Measurements from ENCODE around the gene SENP1. TPM values are rescaled to one million over a fixed set of nuclear protein-coding genes. Genes with fewer than 3 reads are reported as not detected.

Gene SENP1
- polyA plus RNA-seq, 2 donors: 2.7 to 3.9 TPM

- no peaks in the 10 kb centered on the region for H3K27me3 ChIP-seq (ENCODE audit: control insufficient read depth in 1 of 2, insufficient read depth in 2 of 2, low read length in 2 of 2)
- H3K4me3 ChIP-seq (ENCODE audit: low read depth in 1 of 2, low read length in 2 of 2): no peak overlapping the region
- H3K36me3 ChIP-seq (ENCODE audit: control insufficient read depth in 2 of 2, insufficient read depth in 2 of 2, low read length in 1 of 2): peaks cover 14 to 15% of the 10 kb centered on the region in 2 donors
- WGBS, 2 donors: 93 to 95% methylated on average over 7 of the region's 7 CpGs
- H3K27ac ChIP-seq (ENCODE audit: low read depth in 2 of 2, low read length in 1 of 2): no peak overlapping the region
- no peaks in the 10 kb centered on the region for H3K9me3 ChIP-seq (ENCODE audit: control insufficient read depth in 2 of 2, insufficient read depth in 1 of 2, low read depth in 1 of 2, low read length in 1 of 2)
- H3K4me1 ChIP-seq (ENCODE audit: control insufficient read depth in 2 of 2, insufficient read depth in 2 of 2, low read length in 1 of 2): peaks cover 0 to 2% of the 10 kb centered on the region in 2 donors
Observed at GRCh38 chr12:48044396-48044795, 61.5 kb downstream of the SENP1 start.

- peaks cover 12 to 15% of the 10 kb centered on the region in 2 donors for H3K36me3 ChIP-seq (ENCODE audit: control insufficient read depth in 2 of 2, insufficient read depth in 2 of 2, low read length in 1 of 2)
- no peaks in the 10 kb centered on the region for H3K9me3 ChIP-seq (ENCODE audit: control insufficient read depth in 2 of 2, insufficient read depth in 1 of 2, low read depth in 1 of 2, low read length in 1 of 2)
- no peak overlapping the region for H3K4me3 ChIP-seq (ENCODE audit: low read depth in 1 of 2, low read length in 2 of 2)
- WGBS, 2 donors: 72 to 87% methylated on average over 4 of the region's 4 CpGs
- H3K4me1 ChIP-seq (ENCODE audit: control insufficient read depth in 2 of 2, insufficient read depth in 2 of 2, low read length in 1 of 2): peaks cover 0 to 2% of the 10 kb centered on the region in 2 donors
- H3K27me3 ChIP-seq (ENCODE audit: control insufficient read depth in 1 of 2, insufficient read depth in 2 of 2, low read length in 2 of 2): no peaks in the 10 kb centered on the region
- no peak overlapping the region for H3K27ac ChIP-seq (ENCODE audit: low read depth in 2 of 2, low read length in 1 of 2)
Observed at GRCh38 chr12:48043771-48044170, 62.1 kb downstream of the SENP1 start.

GRCh38 chr12:48041591-48042423, 64.1 kb downstream of the SENP1 start:
- Histone ChIP-seq H3K4me1 (ENCODE audit: control insufficient read depth in 2 of 2, insufficient read depth in 2 of 2, low read length in 1 of 2) (peaks cover 0 to 2% of the 10 kb centered on the region in 2 donors), H3K4me3 (ENCODE audit: low read depth in 1 of 2, low read length in 2 of 2) (no peak overlapping the region), H3K36me3 (ENCODE audit: control insufficient read depth in 2 of 2, insufficient read depth in 2 of 2, low read length in 1 of 2) (peaks cover 9 to 15% of the 10 kb centered on the region in 2 donors), H3K27ac (ENCODE audit: low read depth in 2 of 2, low read length in 1 of 2) (no peak overlapping the region), H3K27me3 (ENCODE audit: control insufficient read depth in 1 of 2, insufficient read depth in 2 of 2, low read length in 2 of 2) (no peaks in the 10 kb centered on the region), H3K9me3 (ENCODE audit: control insufficient read depth in 2 of 2, insufficient read depth in 1 of 2, low read depth in 1 of 2, low read length in 1 of 2) (no peaks in the 10 kb centered on the region)
- WGBS, 2 donors: 81 to 83% methylated on average over 5 of the region's 5 CpGs

- H3K36me3 ChIP-seq (ENCODE audit: control insufficient read depth in 2 of 2, insufficient read depth in 2 of 2, low read length in 1 of 2): peaks cover 5 to 9% of the 10 kb centered on the region in 2 donors
- H3K9me3 ChIP-seq (ENCODE audit: control insufficient read depth in 2 of 2, insufficient read depth in 1 of 2, low read depth in 1 of 2, low read length in 1 of 2): no peaks in the 10 kb centered on the region
- H3K27me3 ChIP-seq (ENCODE audit: control insufficient read depth in 1 of 2, insufficient read depth in 2 of 2, low read length in 2 of 2): no peaks in the 10 kb centered on the region
Observed at GRCh38 chr12:48040354-48040753, 65.5 kb downstream of the SENP1 start.

GRCh38 chr12:48039151-48039550, 66.7 kb downstream of the SENP1 start:
- Histone ChIP-seq H3K27me3 (ENCODE audit: control insufficient read depth in 1 of 2, insufficient read depth in 2 of 2, low read length in 2 of 2) (no peaks in the 10 kb centered on the region), H3K27ac (ENCODE audit: low read depth in 2 of 2, low read length in 1 of 2) (no peak overlapping the region), H3K36me3 (ENCODE audit: control insufficient read depth in 2 of 2, insufficient read depth in 2 of 2, low read length in 1 of 2) (no peaks in the 10 kb centered on the region), H3K9me3 (ENCODE audit: control insufficient read depth in 2 of 2, insufficient read depth in 1 of 2, low read depth in 1 of 2, low read length in 1 of 2) (no peaks in the 10 kb centered on the region), H3K4me1 (ENCODE audit: control insufficient read depth in 2 of 2, insufficient read depth in 2 of 2, low read length in 1 of 2) (no peaks in the 10 kb centered on the region), H3K4me3 (ENCODE audit: low read depth in 1 of 2, low read length in 2 of 2) (no peak overlapping the region)
- 95% methylated on average over 1 of the region's 1 CpG for WGBS, 2 donors

More at GRCh38 chr12:48040354-48040753, 65.5 kb downstream of the SENP1 start:
- 64 to 73% methylated on average over 3 of the region's 3 CpGs for WGBS, 2 donors
- H3K4me1 ChIP-seq (ENCODE audit: control insufficient read depth in 2 of 2, insufficient read depth in 2 of 2, low read length in 1 of 2): peaks cover 0 to 2% of the 10 kb centered on the region in 2 donors
- no peak overlapping the region for H3K27ac ChIP-seq (ENCODE audit: low read depth in 2 of 2, low read length in 1 of 2)
- H3K4me3 ChIP-seq (ENCODE audit: low read depth in 1 of 2, low read length in 2 of 2): no peak overlapping the region

GRCh38 chr12:48038085-48038484, 67.8 kb downstream of the SENP1 start:
- Histone ChIP-seq H3K27ac (ENCODE audit: low read depth in 2 of 2, low read length in 1 of 2) (no peak overlapping the region), H3K4me1 (ENCODE audit: control insufficient read depth in 2 of 2, insufficient read depth in 2 of 2, low read length in 1 of 2) (no peaks in the 10 kb centered on the region), H3K27me3 (ENCODE audit: control insufficient read depth in 1 of 2, insufficient read depth in 2 of 2, low read length in 2 of 2) (no peaks in the 10 kb centered on the region), H3K36me3 (ENCODE audit: control insufficient read depth in 2 of 2, insufficient read depth in 2 of 2, low read length in 1 of 2) (no peaks in the 10 kb centered on the region), H3K9me3 (ENCODE audit: control insufficient read depth in 2 of 2, insufficient read depth in 1 of 2, low read depth in 1 of 2, low read length in 1 of 2) (no peaks in the 10 kb centered on the region), H3K4me3 (ENCODE audit: low read depth in 1 of 2, low read length in 2 of 2) (no peak overlapping the region)
- WGBS, 2 donors: 58 to 68% methylated on average over 5 of the region's 5 CpGs

- Histone ChIP-seq H3K27ac (ENCODE audit: low read depth in 2 of 2, low read length in 1 of 2) (no peak overlapping the region), H3K9me3 (ENCODE audit: control insufficient read depth in 2 of 2, insufficient read depth in 1 of 2, low read depth in 1 of 2, low read length in 1 of 2) (no peaks in the 10 kb centered on the region), H3K4me1 (ENCODE audit: control insufficient read depth in 2 of 2, insufficient read depth in 2 of 2, low read length in 1 of 2) (no peaks in the 10 kb centered on the region), H3K4me3 (ENCODE audit: low read depth in 1 of 2, low read length in 2 of 2) (no peak overlapping the region), H3K36me3 (ENCODE audit: control insufficient read depth in 2 of 2, insufficient read depth in 2 of 2, low read length in 1 of 2) (no peaks in the 10 kb centered on the region), H3K27me3 (ENCODE audit: control insufficient read depth in 1 of 2, insufficient read depth in 2 of 2, low read length in 2 of 2) (no peaks in the 10 kb centered on the region)
- 51% methylated on average over 9 of the region's 9 CpGs for WGBS, 2 donors
Observed at GRCh38 chr12:48037267-48037915, 68.5 kb downstream of the SENP1 start.

GRCh38 chr12:48036818-48037217, 69.1 kb downstream of the SENP1 start:
- Histone ChIP-seq H3K4me1 (ENCODE audit: control insufficient read depth in 2 of 2, insufficient read depth in 2 of 2, low read length in 1 of 2) (no peaks in the 10 kb centered on the region), H3K4me3 (ENCODE audit: low read depth in 1 of 2, low read length in 2 of 2) (no peak overlapping the region), H3K9me3 (ENCODE audit: control insufficient read depth in 2 of 2, insufficient read depth in 1 of 2, low read depth in 1 of 2, low read length in 1 of 2) (no peaks in the 10 kb centered on the region), H3K27ac (ENCODE audit: low read depth in 2 of 2, low read length in 1 of 2) (no peak overlapping the region), H3K36me3 (ENCODE audit: control insufficient read depth in 2 of 2, insufficient read depth in 2 of 2, low read length in 1 of 2) (no peaks in the 10 kb centered on the region), H3K27me3 (ENCODE audit: control insufficient read depth in 1 of 2, insufficient read depth in 2 of 2, low read length in 2 of 2) (no peaks in the 10 kb centered on the region)
- 91 to 94% methylated on average over 4 of the region's 4 CpGs for WGBS, 2 donors

GRCh38 chr12:48034835-48035805, 70.8 kb downstream of the SENP1 start:
- 90 to 92% methylated on average over 8 of the region's 8 CpGs for WGBS, 2 donors
- H3K36me3 ChIP-seq (ENCODE audit: control insufficient read depth in 2 of 2, insufficient read depth in 2 of 2, low read length in 1 of 2): no peaks in the 10 kb centered on the region
- H3K27ac ChIP-seq (ENCODE audit: low read depth in 2 of 2, low read length in 1 of 2): no peak overlapping the region
- no peaks in the 10 kb centered on the region for H3K27me3 ChIP-seq (ENCODE audit: control insufficient read depth in 1 of 2, insufficient read depth in 2 of 2, low read length in 2 of 2)
- no peaks in the 10 kb centered on the region for H3K9me3 ChIP-seq (ENCODE audit: control insufficient read depth in 2 of 2, insufficient read depth in 1 of 2, low read depth in 1 of 2, low read length in 1 of 2)
- H3K4me1 ChIP-seq (ENCODE audit: control insufficient read depth in 2 of 2, insufficient read depth in 2 of 2, low read length in 1 of 2): no peaks in the 10 kb centered on the region
- H3K4me3 ChIP-seq (ENCODE audit: low read depth in 1 of 2, low read length in 2 of 2): no peak overlapping the region

All from esophagus (tissue), 2 donors.